PFSK-1 (cell line): ENCODE results near the gene PEX19.

Experiments
- FOXP2 ChIP-seq: optimal IDR thresholded peaks from 2 replicates; pipeline ENCODE3; 2011; ENCODE audit warnings: borderline replicate concordance, control low read depth, inconsistent platforms; ENCODE audit not compliant: insufficient read depth; ENCODE audit errors: extremely low read length, extremely low read depth
- POLR2AphosphoS5 ChIP-seq: IDR thresholded peaks from 2 replicates; pipeline ENCODE4 v1.6.1; 2012; ENCODE audit warnings: low read depth, mild to moderate bottlenecking, control low read depth, low read length, moderate library complexity
- REST ChIP-seq, 2 experiments: IDR thresholded peaks; 2 replicates each; pipeline versions ENCODE4 v1.6.1 to v1.8.0; 2011 to 2012; ENCODE audit warnings: low read depth in 2 of 2, low read length in 2 of 2, control low read depth in 1 of 2, inconsistent platforms in 1 of 2, mild to moderate bottlenecking in 1 of 2, moderate library complexity in 1 of 2; ENCODE audit not compliant: insufficient read depth in 1 of 2
- SIN3A ChIP-seq: IDR thresholded peaks from 2 replicates; pipeline ENCODE4 v1.6.1; 2012; ENCODE audit warnings: mild to moderate bottlenecking, low read length, moderate library complexity, borderline replicate concordance; ENCODE audit not compliant: insufficient read depth
- TAF1 ChIP-seq: IDR thresholded peaks from 2 replicates; pipeline ENCODE4 v1.6.1; 2012; ENCODE audit warnings: low read length, control low read depth, borderline replicate concordance; ENCODE audit not compliant: insufficient read depth

PEX19 gene

DNA sequence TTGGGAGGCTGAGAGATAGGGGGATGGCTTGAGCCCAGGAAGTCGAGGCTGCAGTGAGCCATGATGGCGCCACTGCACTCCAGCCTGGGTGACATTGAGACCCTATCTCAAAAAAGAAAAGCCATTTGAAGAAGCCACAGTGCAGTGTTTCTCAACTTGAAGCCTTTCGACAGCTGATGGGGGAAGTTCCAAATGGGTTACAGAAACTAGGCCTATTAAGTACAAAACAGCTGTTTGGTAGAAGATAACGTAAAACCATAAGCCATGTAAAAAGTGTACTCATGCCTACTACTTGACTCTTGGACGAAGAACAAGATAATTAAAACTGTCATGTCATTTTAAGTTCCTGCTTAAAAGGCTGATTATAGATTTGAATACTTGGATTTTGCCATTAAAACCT, 41.5 kb upstream of the PEX19 start:
- no peak for TF ChIP-seq FOXP2
- TF ChIP-seq SIN3A = no peak
- no peak for TF ChIP-seq TAF1
- TF ChIP-seq POLR2AphosphoS5 = no peak
- no peak for TF ChIP-seq REST (IDR thresholded peaks at IDR 0.05; ENCODE audit: insufficient read depth in 1 of 2, low read depth in 2 of 2, low read length in 2 of 2)

DNA sequence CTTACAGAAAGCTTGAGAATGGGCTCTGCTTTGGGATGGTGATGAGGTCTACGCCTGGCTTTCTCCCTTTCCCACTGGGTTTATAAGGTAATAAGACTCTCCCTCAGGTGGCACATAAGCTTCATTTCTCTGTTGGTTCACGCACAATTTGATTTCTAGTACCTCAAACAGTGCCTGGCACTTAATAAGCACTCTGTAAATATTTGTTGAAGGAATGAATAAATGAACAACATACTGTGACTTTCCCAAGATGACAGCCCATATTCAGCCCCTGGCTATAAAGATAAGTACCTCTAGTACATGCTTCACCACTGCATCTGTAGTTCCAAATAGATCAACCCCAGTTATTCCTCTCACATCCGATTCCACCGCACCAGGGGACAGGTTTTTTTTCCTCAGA, 40.3 kb upstream of the PEX19 start:
- TF ChIP-seq FOXP2 = no peak
- TF ChIP-seq POLR2AphosphoS5 = no peak
- TF ChIP-seq REST (IDR thresholded peaks at IDR 0.05; ENCODE audit: insufficient read depth in 1 of 2, low read depth in 2 of 2, low read length in 2 of 2) = no peak
- TF ChIP-seq TAF1 = no peak
- TF ChIP-seq SIN3A = no peak

GRCh38 chr1:160322831-160323230, 37.9 kb upstream of the PEX19 start:
- no peak for TF ChIP-seq REST (IDR thresholded peaks at IDR 0.05; ENCODE audit: insufficient read depth in 1 of 2, low read depth in 2 of 2, low read length in 2 of 2)

DNA sequence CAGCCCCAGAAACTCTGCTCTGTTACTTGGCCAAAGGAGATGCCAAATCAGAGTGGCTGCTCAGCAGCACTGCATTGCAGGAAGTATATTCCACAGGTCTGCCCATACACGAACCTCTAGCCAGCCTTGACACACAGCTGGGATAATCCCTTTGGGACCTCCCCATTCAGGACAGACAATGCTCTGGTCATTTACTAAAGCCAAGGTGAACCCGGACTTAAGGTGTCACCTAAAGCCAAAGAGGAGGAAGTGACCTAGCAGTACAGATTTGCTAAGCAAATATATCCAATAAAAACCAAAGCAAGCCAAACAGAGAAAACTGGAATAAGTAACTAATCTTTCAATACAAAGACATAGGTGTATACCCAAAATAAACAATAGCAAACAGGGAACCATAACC, 30.4 kb upstream of the PEX19 start:
- no peak for TF ChIP-seq TAF1

- no peak for TF ChIP-seq POLR2AphosphoS5
- no peak for TF ChIP-seq TAF1
- no peak for TF ChIP-seq FOXP2
- TF ChIP-seq REST (IDR thresholded peaks at IDR 0.05; ENCODE audit: insufficient read depth in 1 of 2, low read depth in 2 of 2, low read length in 2 of 2) = no peak
- TF ChIP-seq SIN3A = no peak
Measured at GRCh38 chr1:160309571-160309970, 24.6 kb upstream of the PEX19 start.

DNA sequence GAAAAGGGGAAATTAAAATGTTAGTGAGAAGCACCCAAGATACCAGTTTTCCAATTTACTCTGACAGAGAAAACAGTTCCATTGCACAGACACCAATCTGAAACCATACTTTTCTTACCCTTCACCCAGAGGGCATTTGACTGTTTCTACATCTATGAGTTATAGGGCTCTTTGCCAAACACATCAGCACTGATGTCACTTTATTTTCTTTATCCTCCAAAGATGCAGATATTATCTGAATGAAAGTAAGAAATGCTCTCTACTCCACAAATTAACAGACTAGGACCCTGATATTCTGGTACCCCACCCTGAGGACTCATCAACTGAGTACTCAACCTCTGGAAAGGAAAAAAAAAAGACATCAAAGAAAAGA, 24.2 kb upstream of the PEX19 start:
- no peak for TF ChIP-seq SIN3A
- no peak for TF ChIP-seq FOXP2
- no peak for TF ChIP-seq REST (IDR thresholded peaks at IDR 0.05; ENCODE audit: insufficient read depth in 1 of 2, low read depth in 2 of 2, low read length in 2 of 2)
- TF ChIP-seq TAF1 = no peak
- no peak for TF ChIP-seq POLR2AphosphoS5
